Measurements from ENCODE around the gene ASTN2. TPM values are rescaled to one million over a fixed set of nuclear protein-coding genes. Genes with fewer than 3 reads are reported as not detected.

ASTN2 gene
- total and polyA plus RNA-seq, 3 donors from 2014 or later, result 55.7 to 157 (median 117) TPM

- TF ChIP-seq CTCF (IDR thresholded peaks at IDR 0.05) (no peak), POLR2A (IDR thresholded peaks at IDR 0.05) (no peak)
- DNase-seq, result no peak
- Histone ChIP-seq H3K27ac (no peak overlapping the region), H3K4me1 (no peaks in the 10 kb centered on the region), H3K4me3 (no peak overlapping the region), H3K27me3 (no peaks in the 10 kb centered on the region), H3K36me3 (ENCODE audit: low read depth, missing control alignments) (no peaks in the 10 kb centered on the region), H3K9me3 (no peaks in the 10 kb centered on the region)
- intact Hi-C loops (cut with DNase I; ENCODE audit: low total_unique reads), result no loop called here
- WGBS, 2 donors, result 92 to 95% methylated on average over 3 of the region's 3 CpGs
Observed at GRCh38 chr9:116605060-116605459, 809.8 kb downstream of the ASTN2 start.

GRCh38 chr9:116604251-116604650 lies 810.6 kb downstream of the ASTN2 start:
- no peaks in the 10 kb centered on the region for H3K9me3 ChIP-seq
- no peaks in the 10 kb centered on the region for H3K27me3 ChIP-seq
- WGBS, 2 donors, result 95 to 97% methylated on average over 2 of the region's 2 CpGs
- no peak overlapping the region for H3K27ac ChIP-seq
- H3K4me3 ChIP-seq, result no peak overlapping the region
- no peaks in the 10 kb centered on the region for H3K36me3 ChIP-seq (ENCODE audit: low read depth, missing control alignments)
- intact Hi-C loops (cut with DNase I; ENCODE audit: low total_unique reads), result no loop called here
- H3K4me1 ChIP-seq, result no peaks in the 10 kb centered on the region
- no peak for DNase-seq
- no peak for TF ChIP-seq CTCF (IDR thresholded peaks at IDR 0.05)
- TF ChIP-seq POLR2A (IDR thresholded peaks at IDR 0.05), result no peak

GRCh38 chr9:116599342-116599884 lies 815.4 kb downstream of the ASTN2 start:
- no peak overlapping the region for H3K27ac ChIP-seq
- H3K4me3 ChIP-seq, result no peak overlapping the region
- no peaks in the 10 kb centered on the region for H3K4me1 ChIP-seq
- no peaks in the 10 kb centered on the region for H3K36me3 ChIP-seq (ENCODE audit: low read depth, missing control alignments)
- no peaks in the 10 kb centered on the region for H3K9me3 ChIP-seq
- TF ChIP-seq CTCF (IDR thresholded peaks at IDR 0.05) (no peak), POLR2A (IDR thresholded peaks at IDR 0.05) (no peak)
- 83 to 86% methylated on average over 2 of the region's 2 CpGs for WGBS, 2 donors
- no peak for DNase-seq
- no peaks in the 10 kb centered on the region for H3K27me3 ChIP-seq
- intact Hi-C loops (cut with DNase I; ENCODE audit: low total_unique reads), result no loop called here

- Histone ChIP-seq H3K27ac (no peak overlapping the region), H3K9me3 (no peaks in the 10 kb centered on the region), H3K36me3 (ENCODE audit: low read depth, missing control alignments) (no peaks in the 10 kb centered on the region), H3K4me1 (no peaks in the 10 kb centered on the region), H3K27me3 (no peaks in the 10 kb centered on the region), H3K4me3 (no peak overlapping the region)
- WGBS, 2 donors, result 94% methylated on average over 2 of the region's 2 CpGs
- TF ChIP-seq CTCF (IDR thresholded peaks at IDR 0.05), result no peak
- TF ChIP-seq POLR2A (IDR thresholded peaks at IDR 0.05), result no peak
- intact Hi-C loops (cut with DNase I; ENCODE audit: low total_unique reads), result no loop called here
- DNase-seq, result no peak
Observed at GRCh38 chr9:116596646-116597045, 818.2 kb downstream of the ASTN2 start.

GRCh38 chr9:116594547-116594946 lies 820.3 kb downstream of the ASTN2 start:
- Histone ChIP-seq H3K27ac (no peak overlapping the region), H3K27me3 (no peaks in the 10 kb centered on the region), H3K4me3 (no peak overlapping the region), H3K9me3 (no peaks in the 10 kb centered on the region), H3K4me1 (no peaks in the 10 kb centered on the region), H3K36me3 (ENCODE audit: low read depth, missing control alignments) (no peaks in the 10 kb centered on the region)
- intact Hi-C loops (cut with DNase I; ENCODE audit: low total_unique reads), result no loop called here
- 76 to 85% methylated on average over 2 of the region's 2 CpGs for WGBS, 2 donors
- no peak for DNase-seq
- TF ChIP-seq POLR2A (IDR thresholded peaks at IDR 0.05) (no peak), CTCF (IDR thresholded peaks at IDR 0.05) (no peak)

All from testis (tissue), 3 donors.